ENCODE measurements around the gene SP5. TPM values are rescaled to one million over a fixed set of nuclear protein-coding genes. Genes with fewer than 3 reads are reported as not detected.
"Not testable (repeated sequence)": the region's sequence is repeated elsewhere in the genome, so short reads cannot be mapped to it uniquely, and the experiment has no call there.

Gene SP5
- total RNA-seq, 4 donors from 2014 or later = 0.57 to 2.3 (median 1.8) TPM; not detected in 1

GRCh38 chr2:170733798-170734600 is 18.9 kb downstream of the SP5 start:
- Histone ChIP-seq H3K36me3 (no peaks in the 10 kb centered on the region), H3K4me1 (no peaks in the 10 kb centered on the region), H3K27ac (no peak overlapping the region), H3K27me3 (peaks cover 0 to 6% (median 0%) of the 10 kb centered on the region in 4 donors), H3K4me3 (no peak overlapping the region), H3K9me3 (no peaks in the 10 kb centered on the region)
- WGBS, 2 donors = 0 to 44% methylated on average over 1 of the region's 1 CpG
- no peak for DNase-seq
- TF ChIP-seq CTCF (IDR thresholded peaks at IDR 0.05) = no peak
- no peak for TF ChIP-seq POLR2A (IDR thresholded peaks at IDR 0.05)
- intact Hi-C loops (cut with DNase I) = no loop called here

DNA sequence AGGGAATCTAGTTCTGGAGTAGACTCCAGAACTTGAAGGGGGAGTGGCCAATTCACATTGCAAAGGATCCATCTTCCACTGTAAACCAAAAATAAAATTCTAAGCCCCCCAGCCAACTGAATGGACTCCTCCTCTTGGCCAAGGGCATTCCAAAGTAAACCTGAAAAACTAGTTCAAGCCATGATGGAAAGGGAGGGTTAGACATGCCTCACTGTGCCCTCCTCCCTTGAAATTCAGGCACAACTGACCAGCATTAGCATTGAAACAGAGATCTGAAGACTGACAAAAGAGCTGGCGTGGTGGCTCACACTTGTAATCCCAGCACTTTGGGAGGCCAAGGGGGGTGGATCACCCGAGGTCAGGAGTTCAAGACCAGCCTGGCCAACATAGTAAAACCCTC is 19.5 kb downstream of the SP5 start:
- 39 to 68% methylated on average over 2 of the region's 2 CpGs for WGBS, 2 donors
- H3K4me1 ChIP-seq; H3K9me3 ChIP-seq; DNase-seq; H3K36me3 ChIP-seq; H3K27ac ChIP-seq; H3K4me3 ChIP-seq; intact Hi-C loops (cut with DNase I); H3K27me3 ChIP-seq: not testable (repeated sequence)

- Histone ChIP-seq H3K9me3 (no peaks in the 10 kb centered on the region), H3K4me3 (no peak overlapping the region), H3K4me1 (no peaks in the 10 kb centered on the region), H3K27me3 (peaks cover 0 to 12% (median 0%) of the 10 kb centered on the region in 4 donors), H3K36me3 (no peaks in the 10 kb centered on the region), H3K27ac (no peak overlapping the region)
- intact Hi-C loops (cut with DNase I) = no loop called here
- DNase-seq = no peak
- WGBS, 2 donors = 27 to 33% methylated on average over 1 of the region's 1 CpG
- no peak for TF ChIP-seq POLR2A (IDR thresholded peaks at IDR 0.05)
- TF ChIP-seq CTCF (IDR thresholded peaks at IDR 0.05) = no peak
These were observed 21.5 kb downstream of the SP5 start for GRCh38 chr2:170736628-170737027.

DNA sequence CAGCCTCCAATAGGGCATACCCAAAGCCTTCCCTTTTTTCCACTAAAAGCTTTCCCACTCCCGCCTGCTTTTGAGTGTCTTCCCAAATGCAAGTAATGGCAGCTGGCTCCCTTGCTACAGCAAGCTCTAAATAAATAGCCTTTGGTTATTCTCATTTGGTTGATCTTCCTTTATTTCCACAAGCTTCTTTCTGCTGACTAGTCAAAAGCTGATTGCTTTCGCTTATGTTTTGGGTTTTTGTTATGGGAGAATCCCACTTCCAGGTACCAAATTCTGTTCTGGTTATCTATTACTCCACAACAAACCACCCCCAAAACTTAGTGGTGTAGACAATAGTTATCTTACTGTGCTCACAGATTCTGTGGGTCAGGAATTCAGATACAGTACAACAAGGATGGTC is 22.3 kb downstream of the SP5 start:
- Histone ChIP-seq H3K27me3 (peaks cover 0 to 20% (median 0%) of the 10 kb centered on the region in 4 donors), H3K9me3 (no peaks in the 10 kb centered on the region), H3K27ac (no peak overlapping the region), H3K4me1 (no peaks in the 10 kb centered on the region), H3K4me3 (no peak overlapping the region), H3K36me3 (no peaks in the 10 kb centered on the region)
- TF ChIP-seq POLR2A (IDR thresholded peaks at IDR 0.05) (no peak), CTCF (IDR thresholded peaks at IDR 0.05) (no peak)
- no peak for DNase-seq
- 88 to 97% methylated on average over 2 of the region's 2 CpGs for WGBS, 2 donors
- intact Hi-C loops (cut with DNase I) = no loop called here

DNA sequence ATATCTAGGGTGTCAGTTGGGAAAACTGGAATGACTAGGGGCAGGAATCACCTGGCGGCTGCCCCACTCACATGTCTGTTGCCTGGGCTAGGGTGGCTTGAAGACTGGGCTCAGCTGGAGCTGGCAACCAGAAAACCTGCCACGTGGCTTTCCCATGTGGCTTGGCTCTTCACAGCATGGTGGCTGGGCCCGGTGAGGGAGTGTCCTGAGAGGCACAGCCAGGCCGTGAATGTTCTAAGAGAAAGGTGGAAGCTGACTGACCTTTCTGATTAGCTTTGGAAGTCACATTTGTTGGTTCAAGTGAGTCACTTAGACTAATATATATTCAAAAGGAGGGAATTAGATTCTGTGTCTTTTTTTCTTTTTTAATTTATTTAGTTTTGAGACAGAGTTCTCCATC is 22.7 kb downstream of the SP5 start:
- no peak overlapping the region for H3K4me3 ChIP-seq
- peaks cover 0 to 24% (median 0%) of the 10 kb centered on the region in 4 donors for H3K27me3 ChIP-seq
- intact Hi-C loops (cut with DNase I) = no loop called here
- 71 to 80% methylated on average over 2 to 4 of the region's 4 CpGs for WGBS, 2 donors
- DNase-seq = no peak
- TF ChIP-seq CTCF (IDR thresholded peaks at IDR 0.05) (no peak), POLR2A (IDR thresholded peaks at IDR 0.05) (no peak)
- no peak overlapping the region for H3K27ac ChIP-seq
- no peaks in the 10 kb centered on the region for H3K9me3 ChIP-seq
- no peaks in the 10 kb centered on the region for H3K36me3 ChIP-seq
- H3K4me1 ChIP-seq = no peaks in the 10 kb centered on the region

Measured in esophagus squamous epithelium (tissue), 5 donors.